Peyer's patch (tissue), 4 donors: ENCODE data around the gene ASB11. TPM values are rescaled to one million over a fixed set of nuclear protein-coding genes. Genes with fewer than 3 reads are reported as not detected.

Experiments
- DNase-seq, 3 donors: peaks; one replicate each; pipeline ENCODE4 v3.0.0-alpha.2; 2017 to 2019
- H3K27ac ChIP-seq, 4 donors: fragments of 200-600 bp; sonication (generic); one replicate each; pipeline ENCODE4 v1.5.1; 2016 to 2019
- H3K27me3 ChIP-seq, 2 donors: fragments of 200-600 bp; sonication (generic); one replicate each; pipeline ENCODE4 v1.5.1; 2019
- H3K36me3 ChIP-seq, 3 donors: fragments of 200-600 bp; sonication (generic); one replicate each; pipeline ENCODE4 v1.5.1; 2016 to 2019
- H3K4me1 ChIP-seq, 4 donors: fragments of 200-600 bp; sonication (generic); one replicate each; pipeline ENCODE4 v1.5.1; 2016 to 2019
- H3K4me3 ChIP-seq, 4 donors: fragments of 200-600 bp; sonication (generic); 1 replicate in 3 of 4; 2 replicates in 1 of 4; pipeline ENCODE4 v1.5.1; 2016 to 2019; ENCODE audit warnings: mild to moderate bottlenecking in 1 of 4
- H3K9me3 ChIP-seq, 4 donors: fragments of 200-600 bp; sonication (generic); one replicate each; pipeline ENCODE4 v1.5.1; 2016 to 2019; ENCODE audit warnings: mild to moderate bottlenecking in 1 of 4
- CTCF ChIP-seq, 6 experiments: fragments of 450-650 bp in 4 of 6; fragments of 200-600 bp in 2 of 6; sonication (generic) in 1 of 6; IDR thresholded peaks; one replicate each; pipeline ENCODE4 v1.5.1; 2017 to 2019; ENCODE audit warnings: antibody characterized with exemption in 6 of 6, mild to moderate bottlenecking in 3 of 6, moderate library complexity in 1 of 6
- POLR2A ChIP-seq, 2 donors: fragments of 450-650 bp; IDR thresholded peaks; one replicate each; pipeline ENCODE4 v1.5.1; 2017; ENCODE audit warnings: antibody characterized with exemption in 2 of 2, mild to moderate bottlenecking in 2 of 2, moderate library complexity in 2 of 2
- total RNA-seq, 4 donors: library from RNA; depleted of rRNA; stranded (reverse); fragments of >200 nt; gene quantifications; one replicate each; pipeline ENCODE4 v1.1.0, GENCODE V29; 2016

Gene ASB11
- total RNA-seq, 4 donors from 2014 or later, result not detected

GRCh38 chrX:15335135-15336022 lies 19.9 kb upstream of the ASB11 start, which contains the start of gene PIGA:
PIGA (minus strand) TSS chrX:15335523; CDS start chrX:15331930, 3,593 bp downstream.
- Histone ChIP-seq H3K36me3 (no peaks in the 10 kb centered on the region), H3K27me3 (no peaks in the 10 kb centered on the region), H3K27ac (peak within 1 kb of the TSS; percentile 71 to 92 (median 88)), H3K4me3 (peak within 1 kb of the TSS; percentile 59 to 88 (median 64)), H3K9me3 (no peaks in the 10 kb centered on the region), H3K4me1 (no peaks in the 10 kb centered on the region)
- TF ChIP-seq CTCF (IDR thresholded peaks at IDR 0.05) (no peak), POLR2A (IDR thresholded peaks at IDR 0.05) (peak; percentile 76 to 90)
- DNase-seq, result peak; percentile 85 to 96 (median 94)

DNA sequence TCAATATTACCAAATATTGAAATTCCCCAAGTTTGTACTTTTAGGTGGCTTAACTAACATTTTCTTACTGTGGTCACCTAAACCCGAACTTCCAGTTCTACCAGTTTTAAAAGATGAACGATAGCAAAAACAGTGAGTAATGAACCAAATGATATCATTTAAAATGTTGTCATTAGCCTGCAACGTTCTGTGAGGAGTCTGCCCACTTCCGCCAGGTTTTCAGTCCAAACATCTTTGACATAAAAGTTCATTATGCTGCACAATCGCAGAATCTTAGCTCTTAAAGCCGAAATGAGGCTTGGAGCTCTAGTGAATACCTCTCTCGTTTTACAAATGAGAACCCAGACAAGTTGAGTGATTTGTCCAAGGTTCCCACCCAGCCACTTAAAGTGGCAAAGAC lies 19.1 kb upstream of the ASB11 start:
- no peaks in the 10 kb centered on the region for H3K27me3 ChIP-seq
- peak overlapping the region; percentile 59 to 88 (median 64) for H3K4me3 ChIP-seq
- DNase-seq, result no peak
- H3K36me3 ChIP-seq, result no peaks in the 10 kb centered on the region
- H3K27ac ChIP-seq, result peak overlapping the region; percentile 71 to 92 (median 88)
- no peaks in the 10 kb centered on the region for H3K4me1 ChIP-seq
- no peaks in the 10 kb centered on the region for H3K9me3 ChIP-seq
- no peak for TF ChIP-seq POLR2A (IDR thresholded peaks at IDR 0.05)
- TF ChIP-seq CTCF (IDR thresholded peaks at IDR 0.05), result no peak

- TF ChIP-seq POLR2A (IDR thresholded peaks at IDR 0.05), result no peak
- H3K27ac ChIP-seq, result no peak overlapping the region
- DNase-seq, result no peak
- H3K4me1 ChIP-seq, result no peaks in the 10 kb centered on the region
- H3K9me3 ChIP-seq, result no peaks in the 10 kb centered on the region
- H3K27me3 ChIP-seq, result no peaks in the 10 kb centered on the region
- H3K36me3 ChIP-seq, result no peaks in the 10 kb centered on the region
- H3K4me3 ChIP-seq, result no peak overlapping the region
Observed at GRCh38 chrX:15328821-15329220, 13.4 kb upstream of the ASB11 start.

DNA sequence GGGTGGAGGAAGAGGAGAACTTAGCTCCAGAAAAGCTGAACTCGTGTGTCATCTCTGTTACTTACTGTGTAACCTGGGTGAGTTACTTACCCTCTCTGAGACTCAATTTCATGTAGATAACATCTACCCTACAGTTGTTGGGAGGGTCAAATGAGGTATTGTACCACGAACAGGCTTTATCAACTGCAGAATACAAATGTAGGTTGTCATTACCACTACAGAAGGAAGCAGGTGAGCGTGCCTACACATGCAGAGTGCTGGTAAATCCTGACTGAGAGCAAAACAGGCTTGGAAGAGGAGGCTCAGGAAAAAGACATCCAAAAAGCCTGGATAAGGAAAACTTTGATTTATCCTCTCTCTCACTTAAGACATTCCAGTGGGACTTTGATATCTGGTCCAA lies 12.7 kb upstream of the ASB11 start:
- H3K4me3 ChIP-seq, result no peak overlapping the region
- no peak overlapping the region for H3K27ac ChIP-seq
- no peaks in the 10 kb centered on the region for H3K27me3 ChIP-seq
- DNase-seq, result no peak
- no peaks in the 10 kb centered on the region for H3K9me3 ChIP-seq
- TF ChIP-seq CTCF (IDR thresholded peaks at IDR 0.05) (no peak), POLR2A (IDR thresholded peaks at IDR 0.05) (no peak)
- H3K4me1 ChIP-seq, result no peaks in the 10 kb centered on the region
- no peaks in the 10 kb centered on the region for H3K36me3 ChIP-seq

- no peak for TF ChIP-seq CTCF (IDR thresholded peaks at IDR 0.05)
- no peak for TF ChIP-seq POLR2A (IDR thresholded peaks at IDR 0.05)
- Histone ChIP-seq H3K27me3 (no peaks in the 10 kb centered on the region), H3K4me3 (no peak overlapping the region), H3K27ac (no peak overlapping the region), H3K36me3 (peaks cover 0 to 11% (median 0%) of the 10 kb centered on the region in 3 donors), H3K4me1 (no peaks in the 10 kb centered on the region), H3K9me3 (no peaks in the 10 kb centered on the region)
- no peak for DNase-seq
Observed at GRCh38 chrX:15322472-15322871, 7.0 kb upstream of the ASB11 start.

- TF ChIP-seq CTCF (IDR thresholded peaks at IDR 0.05), result no peak
- TF ChIP-seq POLR2A (IDR thresholded peaks at IDR 0.05), result no peak
- H3K4me3 ChIP-seq, result no peak overlapping the region
- H3K4me1 ChIP-seq, result no peaks in the 10 kb centered on the region
- H3K36me3 ChIP-seq, result peaks cover 0 to 11% (median 0%) of the 10 kb centered on the region in 3 donors
- no peaks in the 10 kb centered on the region for H3K9me3 ChIP-seq
- no peak for DNase-seq
- H3K27ac ChIP-seq, result no peak overlapping the region
- H3K27me3 ChIP-seq, result no peaks in the 10 kb centered on the region
Observed at GRCh38 chrX:15322072-15322471, 6.6 kb upstream of the ASB11 start.
